Activated CD4-positive, alpha-beta T cell treated with anti-CD3 and anti-CD28 coated beads, Interleukin-2, Interleukin-6, amounts not matched to agents 100 ng/mL and 50 ng/mL, durations not matched to agents 16 hours and 8 hours (primary cell): ENCODE data around the gene ADGRA1.
A peak's percentile ranks its signal among the peaks of the same experiment; 100 is the strongest.

Experiments used
- DNase-seq: peaks from one replicate; pipeline ENCODE4 v3.0.0-alpha.2; 2020

Gene ADGRA1

GRCh38 chr10:133079836-133080682, 7.7 kb upstream of the ADGRA1 start:
- no peak for DNase-seq

GRCh38 chr10:133080683-133081040, 7.1 kb upstream of the ADGRA1 start:
- DNase-seq = no peak

GRCh38 chr10:133081636-133082035, 6.1 kb upstream of the ADGRA1 start:
- DNase-seq = no peak

- no peak for DNase-seq
These were observed 4.9 kb upstream of the ADGRA1 start for GRCh38 chr10:133082685-133083421.

- no peak for DNase-seq
These were observed 4.2 kb upstream of the ADGRA1 start for GRCh38 chr10:133083422-133084100.

GRCh38 chr10:133084491-133084890, 3.2 kb upstream of the ADGRA1 start:
- DNase-seq = no peak

GRCh38 chr10:133085251-133086125, 2.2 kb upstream of the ADGRA1 start:
- no peak for DNase-seq

- no peak for DNase-seq
These were observed 1.5 kb upstream of the ADGRA1 start for GRCh38 chr10:133086247-133086646.

GRCh38 chr10:133087045-133087678, 562 bp upstream of the ADGRA1 start:
- no peak for DNase-seq

- DNase-seq = no peak
These were observed 643 bp downstream of the ADGRA1 start for GRCh38 chr10:133088179-133088955.

GRCh38 chr10:133088956-133089800, 1.5 kb downstream of the ADGRA1 start:
- DNase-seq = no peak

- no peak for DNase-seq
These were observed 2.4 kb downstream of the ADGRA1 start for GRCh38 chr10:133090101-133090500.

- DNase-seq = no peak
These were observed 2.9 kb downstream of the ADGRA1 start for GRCh38 chr10:133090654-133091053.

GRCh38 chr10:133091316-133091715, 3.6 kb downstream of the ADGRA1 start:
- DNase-seq = no peak

- no peak for DNase-seq
These were observed 5.6 kb downstream of the ADGRA1 start for GRCh38 chr10:133093291-133093690.

GRCh38 chr10:133094286-133094685, 6.6 kb downstream of the ADGRA1 start:
- no peak for DNase-seq

GRCh38 chr10:133094866-133095265, 7.1 kb downstream of the ADGRA1 start:
- no peak for DNase-seq

- no peak for DNase-seq
These were observed 7.9 kb downstream of the ADGRA1 start for GRCh38 chr10:133095586-133095985.

- peak; percentile 7 for DNase-seq
These were observed 9.0 kb downstream of the ADGRA1 start for GRCh38 chr10:133096616-133097269.

GRCh38 chr10:133097418-133097817, 9.7 kb downstream of the ADGRA1 start:
- DNase-seq = no peak
